Activated CD4-positive, alpha-beta T cell treated with anti-CD3 and anti-CD28 coated beads for 1 hour (primary cell): Measurements from ENCODE around the gene LAT.
A peak's percentile ranks its signal among the peaks of the same experiment; 100 is the strongest.
"Not testable (repeated sequence)": the region's sequence is repeated elsewhere in the genome, so short reads cannot be mapped to it uniquely, and the experiment has no call there.

Experiments used
- DNase-seq: peaks from one replicate; pipeline ENCODE4 v3.0.0-alpha.2; 2020

The LAT gene

GRCh38 chr16:28977703-28978662 is 6.9 kb upstream of the LAT start:
- no peak for DNase-seq

GRCh38 chr16:28980330-28980729 is 4.5 kb upstream of the LAT start:
- not testable (repeated sequence) for DNase-seq

GRCh38 chr16:28980929-28981328 is 3.9 kb upstream of the LAT start:
- DNase-seq = no peak

GRCh38 chr16:28981517-28981916 is 3.3 kb upstream of the LAT start:
- no peak for DNase-seq

- DNase-seq = no peak
Measured at GRCh38 chr16:28982418-28982817, 2.4 kb upstream of the LAT start.

GRCh38 chr16:28982949-28983348 is 1.9 kb upstream of the LAT start:
- DNase-seq = no peak

GRCh38 chr16:28983644-28984043 is 1.2 kb upstream of the LAT start:
- no peak for DNase-seq

- DNase-seq = no peak
Measured at GRCh38 chr16:28984091-28984490, 761 bp upstream of the LAT start.

- no peak for DNase-seq
Measured at GRCh38 chr16:28985211-28986041, 574 bp downstream of the LAT start.

GRCh38 chr16:28986046-28986445 is 1.2 kb downstream of the LAT start:
- no peak for DNase-seq

- DNase-seq = no peak
Measured at GRCh38 chr16:28986492-28986891, 1.6 kb downstream of the LAT start.

GRCh38 chr16:28987170-28987853 is 2.5 kb downstream of the LAT start:
- no peak for DNase-seq

GRCh38 chr16:28989363-28989762 is 4.5 kb downstream of the LAT start:
- DNase-seq = no peak

GRCh38 chr16:28990375-28991040 is 5.7 kb downstream of the LAT start:
- peak; percentile 58 for DNase-seq

GRCh38 chr16:28991687-28992086 is 6.8 kb downstream of the LAT start:
- no peak for DNase-seq

GRCh38 chr16:28992496-28992895 is 7.6 kb downstream of the LAT start:
- DNase-seq = no peak

- DNase-seq = no peak
Measured at GRCh38 chr16:28998837-28999236, 14.0 kb downstream of the LAT start.

- no peak for DNase-seq
Measured at GRCh38 chr16:28999577-28999976, 14.7 kb downstream of the LAT start.

- DNase-seq = no peak
Measured at GRCh38 chr16:29000019-29000418, 15.2 kb downstream of the LAT start.

- DNase-seq = not testable (repeated sequence)
Measured at GRCh38 chr16:29004496-29005139, 19.8 kb downstream of the LAT start.

GRCh38 chr16:29007730-29008593 is 23.1 kb downstream of the LAT start:
- DNase-seq = peak; percentile 57
